ENCODE results near the gene GALE.

DNA sequence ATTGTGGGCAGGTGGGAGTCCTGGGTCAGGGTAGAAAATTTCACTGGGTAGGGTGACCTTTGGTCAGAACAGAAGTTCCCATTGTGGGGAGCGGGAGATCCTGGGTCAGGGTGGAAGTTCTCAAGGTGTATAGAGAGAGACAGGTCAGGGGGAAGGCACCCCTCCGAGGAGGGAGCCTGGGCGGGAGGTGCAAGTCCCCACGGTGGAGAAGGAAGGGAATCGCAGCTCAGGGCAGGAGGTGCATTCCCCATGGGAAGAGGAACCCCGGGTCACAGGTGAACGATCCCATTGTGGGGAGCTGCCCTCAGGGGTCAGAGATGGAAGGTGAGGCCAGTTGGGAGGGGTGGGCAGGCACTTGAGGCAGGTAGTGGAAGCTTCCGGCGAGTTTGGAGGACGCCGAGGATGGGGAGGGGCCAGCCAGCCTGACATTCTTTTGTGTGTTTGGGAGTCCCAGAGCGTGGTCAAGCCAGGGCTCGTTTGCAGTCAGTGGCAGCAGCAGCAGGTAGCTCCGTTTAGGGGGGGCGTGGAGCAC lies 9.0 kb downstream of the GALE start:
- TF ChIP-seq, protein P1, sequence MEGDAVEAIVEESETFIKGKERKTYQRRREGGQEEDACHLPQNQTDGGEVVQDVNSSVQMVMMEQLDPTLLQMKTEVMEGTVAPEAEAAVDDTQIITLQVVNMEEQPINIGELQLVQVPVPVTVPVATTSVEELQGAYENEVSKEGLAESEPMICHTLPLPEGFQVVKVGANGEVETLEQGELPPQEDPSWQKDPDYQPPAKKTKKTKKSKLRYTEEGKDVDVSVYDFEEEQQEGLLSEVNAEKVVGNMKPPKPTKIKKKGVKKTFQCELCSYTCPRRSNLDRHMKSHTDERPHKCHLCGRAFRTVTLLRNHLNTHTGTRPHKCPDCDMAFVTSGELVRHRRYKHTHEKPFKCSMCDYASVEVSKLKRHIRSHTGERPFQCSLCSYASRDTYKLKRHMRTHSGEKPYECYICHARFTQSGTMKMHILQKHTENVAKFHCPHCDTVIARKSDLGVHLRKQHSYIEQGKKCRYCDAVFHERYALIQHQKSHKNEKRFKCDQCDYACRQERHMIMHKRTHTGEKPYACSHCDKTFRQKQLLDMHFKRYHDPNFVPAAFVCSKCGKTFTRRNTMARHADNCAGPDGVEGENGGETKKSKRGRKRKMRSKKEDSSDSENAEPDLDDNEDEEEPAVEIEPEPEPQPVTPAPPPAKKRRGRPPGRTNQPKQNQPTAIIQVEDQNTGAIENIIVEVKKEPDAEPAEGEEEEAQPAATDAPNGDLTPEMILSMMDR (IDR thresholded peaks at IDR 0.05 in 4 of 5, conservative IDR thresholded peaks at IDR 0.05 in 1 of 5): no peak
- TF ChIP-seq POLR2A (IDR thresholded peaks at IDR 0.05): no peak
